HEK293 (cell line): Measurements from ENCODE around the gene PHF13.

ENCODE experiments used
- MEIS1 ChIP-seq: sonication (generic); formaldehyde crosslinking; IDR thresholded peaks from 2 replicates; pipeline ENCODE4 v1.8.1; 2022; ENCODE audit warnings: missing genetic modification reagents, mild to moderate bottlenecking, borderline replicate concordance
- PRDM1 ChIP-seq: fragments of 450-650 bp; formaldehyde crosslinking; IDR thresholded peaks from 2 replicates; pipeline ENCODE4; 2016; ENCODE audit warnings: missing biosample characterization, missing genetic modification characterization
- REPIN1 ChIP-seq: fragments of 450-650 bp; formaldehyde crosslinking; IDR thresholded peaks from 2 replicates; pipeline ENCODE4 v1.5.1; 2017; ENCODE audit warnings: missing biosample characterization, missing genetic modification characterization, low read depth
- WT1 ChIP-seq: fragments of 450-650 bp; formaldehyde crosslinking; IDR thresholded peaks from 2 replicates; pipeline ENCODE4 v1.5.1; 2016; ENCODE audit warnings: missing biosample characterization, missing genetic modification characterization
- ZBTB20 ChIP-seq: fragments of 450-650 bp; formaldehyde crosslinking; IDR thresholded peaks from 2 replicates; pipeline ENCODE4 v1.5.1; 2016; ENCODE audit warnings: missing biosample characterization, missing genetic modification characterization
- ZFP69B ChIP-seq: fragments of 450-650 bp; formaldehyde crosslinking; IDR thresholded peaks from 2 replicates; pipeline ENCODE4 v1.5.1; 2016; ENCODE audit warnings: missing biosample characterization, missing genetic modification characterization
- ZNF112 ChIP-seq: fragments of 450-650 bp; formaldehyde crosslinking; IDR thresholded peaks from 2 replicates; pipeline ENCODE4 v1.5.0; 2017; ENCODE audit warnings: missing biosample characterization, missing genetic modification characterization
- ZNF132 ChIP-seq: fragments of 450-650 bp; formaldehyde crosslinking; IDR thresholded peaks from 2 replicates; pipeline ENCODE4 v1.5.1; 2017; ENCODE audit warnings: missing biosample characterization, missing genetic modification characterization, borderline replicate concordance
- ZNF140 ChIP-seq: fragments of 450-650 bp; formaldehyde crosslinking; IDR thresholded peaks from 2 replicates; pipeline ENCODE4 v1.5.1; 2016; ENCODE audit warnings: missing biosample characterization, missing genetic modification characterization
- ZNF184 ChIP-seq: fragments of 450-650 bp; IDR thresholded peaks from 2 replicates; pipeline ENCODE4 v1.5.1; 2018; ENCODE audit warnings: missing biosample characterization, mild to moderate bottlenecking, missing genetic modification characterization
- ZNF211 ChIP-seq: fragments of 450-650 bp; formaldehyde crosslinking; IDR thresholded peaks from 2 replicates; pipeline ENCODE4 v1.5.1; 2016; ENCODE audit warnings: low read depth, missing biosample characterization, missing genetic modification characterization
- ZNF239 ChIP-seq: fragments of 450-650 bp; formaldehyde crosslinking; IDR thresholded peaks from 2 replicates; pipeline ENCODE4 v1.5.1; 2016; ENCODE audit warnings: missing biosample characterization, missing genetic modification characterization
- ZNF341 ChIP-seq: fragments of 450-650 bp; formaldehyde crosslinking; IDR thresholded peaks from 2 replicates; pipeline ENCODE4; 2016; ENCODE audit warnings: low read depth, missing biosample characterization, missing genetic modification characterization
- ZNF366 ChIP-seq: fragments of 450-650 bp; formaldehyde crosslinking; conservative IDR thresholded peaks from 2 replicates; pipeline ENCODE4 v1.5.1; 2016; ENCODE audit warnings: missing biosample characterization, missing genetic modification characterization
- ZNF423 ChIP-seq: fragments of 450-650 bp; formaldehyde crosslinking; IDR thresholded peaks from 2 replicates; pipeline ENCODE4 v1.5.1; 2016; ENCODE audit warnings: missing biosample characterization, missing genetic modification characterization
- ZNF48 ChIP-seq: fragments of 450-650 bp; formaldehyde crosslinking; IDR thresholded peaks from 2 replicates; pipeline ENCODE4 v1.5.1; 2016; ENCODE audit warnings: missing biosample characterization, missing genetic modification characterization
- ZNF521 ChIP-seq: fragments of 450-650 bp; formaldehyde crosslinking; IDR thresholded peaks from 2 replicates; pipeline ENCODE4 v1.5.1; 2017; ENCODE audit warnings: missing biosample characterization, mild to moderate bottlenecking, missing genetic modification characterization
- ZNF585B ChIP-seq: fragments of 450-650 bp; formaldehyde crosslinking; IDR thresholded peaks from 2 replicates; pipeline ENCODE4 v1.5.1; 2016; ENCODE audit warnings: missing biosample characterization, missing genetic modification characterization
- ZNF623 ChIP-seq: fragments of 450-650 bp; formaldehyde crosslinking; IDR thresholded peaks from 2 replicates; pipeline ENCODE4 v1.5.1; 2016; ENCODE audit warnings: missing biosample characterization, missing genetic modification characterization
- ZNF629 ChIP-seq: fragments of 450-650 bp; formaldehyde crosslinking; IDR thresholded peaks from 2 replicates; pipeline ENCODE4 v1.5.1; 2017; ENCODE audit warnings: missing biosample characterization, missing genetic modification characterization
- ZNF658 ChIP-seq: fragments of 450-650 bp; formaldehyde crosslinking; IDR thresholded peaks from 2 replicates; pipeline ENCODE4; 2016; ENCODE audit warnings: missing biosample characterization, missing genetic modification characterization
- ZNF76 ChIP-seq: fragments of 450-650 bp; formaldehyde crosslinking; IDR thresholded peaks from 2 replicates; pipeline ENCODE4; 2016; ENCODE audit warnings: low read depth, missing biosample characterization, missing genetic modification characterization, borderline replicate concordance
- TF ChIP-seq, protein P1 (sequence below): fragments of 450-650 bp; formaldehyde crosslinking; conservative IDR thresholded peaks from 2 replicates; pipeline ENCODE4 v1.5.1; 2016; ENCODE audit warnings: low read depth, missing biosample characterization, missing genetic modification characterization
- TF ChIP-seq, protein P2 (sequence below): fragments of 450-650 bp; formaldehyde crosslinking; IDR thresholded peaks from 2 replicates; pipeline ENCODE4 v1.5.1; 2017; ENCODE audit warnings: missing biosample characterization, missing genetic modification characterization
- TF ChIP-seq, protein P3 (sequence below): fragments of 450-650 bp; formaldehyde crosslinking; IDR thresholded peaks from 2 replicates; pipeline ENCODE4 v1.5.1; 2016; ENCODE audit warnings: missing biosample characterization, missing genetic modification characterization, borderline replicate concordance
- TF ChIP-seq, protein P4 (sequence below): sonication (generic); formaldehyde crosslinking; IDR thresholded peaks from 2 replicates; pipeline ENCODE4 v1.8.1; 2022; ENCODE audit warnings: mild to moderate bottlenecking, moderate library complexity, missing genetic modification reagents
- TF ChIP-seq, protein P5 (sequence below): fragments of 450-650 bp; formaldehyde crosslinking; IDR thresholded peaks from 2 replicates; pipeline ENCODE4 v1.5.1; 2017; ENCODE audit warnings: missing biosample characterization, missing genetic modification characterization

Gene PHF13

DNA sequence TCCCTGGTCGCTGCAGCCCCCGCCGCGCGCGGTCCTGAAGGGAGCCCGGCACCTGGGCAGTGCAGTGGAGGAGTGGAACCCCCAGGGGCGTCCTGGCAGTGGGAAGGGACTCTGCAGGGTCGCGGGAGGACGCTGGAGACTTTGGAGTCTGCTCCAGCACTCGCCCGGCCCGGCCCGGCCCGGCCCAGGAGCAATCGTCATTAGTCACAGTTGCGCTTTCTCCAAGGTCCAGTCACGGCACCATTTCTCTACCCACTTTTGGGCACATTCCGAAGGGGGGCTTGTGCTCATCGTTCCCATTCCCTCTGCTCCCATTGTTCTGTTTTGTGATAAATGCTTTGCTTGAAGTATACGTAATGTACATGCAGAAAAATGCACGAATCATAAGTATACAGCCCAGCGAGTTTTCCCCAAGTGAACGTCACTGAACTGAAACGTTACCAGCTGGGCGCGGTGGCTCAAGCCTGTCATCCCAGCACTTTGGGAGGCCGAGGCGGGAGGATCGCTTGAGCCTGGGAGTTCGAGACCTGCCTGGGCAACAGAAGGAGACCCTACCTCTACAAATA, 12.1 kb downstream of the PHF13 start (continued):
- no peak for TF ChIP-seq ZNF341 (tag by site-specific recombination)
- no peak for TF ChIP-seq ZNF423 (tag by site-specific recombination)
- TF ChIP-seq ZNF585B = no peak
- no peak for TF ChIP-seq WT1 (tag by site-specific recombination)
- TF ChIP-seq ZNF112 (tag by site-specific recombination) = no peak
- no peak for TF ChIP-seq ZNF658
- TF ChIP-seq, protein P1, sequence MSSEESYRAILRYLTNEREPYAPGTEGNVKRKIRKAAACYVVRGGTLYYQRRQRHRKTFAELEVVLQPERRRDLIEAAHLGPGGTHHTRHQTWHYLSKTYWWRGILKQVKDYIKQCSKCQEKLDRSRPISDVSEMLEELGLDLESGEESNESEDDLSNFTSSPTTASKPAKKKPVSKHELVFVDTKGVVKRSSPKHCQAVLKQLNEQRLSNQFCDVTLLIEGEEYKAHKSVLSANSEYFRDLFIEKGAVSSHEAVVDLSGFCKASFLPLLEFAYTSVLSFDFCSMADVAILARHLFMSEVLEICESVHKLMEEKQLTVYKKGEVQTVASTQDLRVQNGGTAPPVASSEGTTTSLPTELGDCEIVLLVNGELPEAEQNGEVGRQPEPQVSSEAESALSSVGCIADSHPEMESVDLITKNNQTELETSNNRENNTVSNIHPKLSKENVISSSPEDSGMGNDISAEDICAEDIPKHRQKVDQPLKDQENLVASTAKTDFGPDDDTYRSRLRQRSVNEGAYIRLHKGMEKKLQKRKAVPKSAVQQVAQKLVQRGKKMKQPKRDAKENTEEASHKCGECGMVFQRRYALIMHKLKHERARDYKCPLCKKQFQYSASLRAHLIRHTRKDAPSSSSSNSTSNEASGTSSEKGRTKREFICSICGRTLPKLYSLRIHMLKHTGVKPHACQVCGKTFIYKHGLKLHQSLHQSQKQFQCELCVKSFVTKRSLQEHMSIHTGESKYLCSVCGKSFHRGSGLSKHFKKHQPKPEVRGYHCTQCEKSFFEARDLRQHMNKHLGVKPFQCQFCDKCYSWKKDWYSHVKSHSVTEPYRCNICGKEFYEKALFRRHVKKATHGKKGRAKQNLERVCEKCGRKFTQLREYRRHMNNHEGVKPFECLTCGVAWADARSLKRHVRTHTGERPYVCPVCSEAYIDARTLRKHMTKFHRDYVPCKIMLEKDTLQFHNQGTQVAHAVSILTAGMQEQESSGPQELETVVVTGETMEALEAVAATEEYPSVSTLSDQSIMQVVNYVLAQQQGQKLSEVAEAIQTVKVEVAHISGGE (tag by site-specific recombination) = peak; percentile 36; the same call in 1 of the 2 replicates
- no peak for TF ChIP-seq ZNF76 (tag by site-specific recombination)
- no peak for TF ChIP-seq ZFP69B
- no peak for TF ChIP-seq ZNF48
- TF ChIP-seq PRDM1 = no peak
- TF ChIP-seq ZNF521 (tag by site-specific recombination) = no peak
- TF ChIP-seq ZNF366 (tag by site-specific recombination) = no peak
- no peak for TF ChIP-seq ZNF184 (tag by site-specific recombination)
- TF ChIP-seq REPIN1 (tag by site-specific recombination) = no peak
- peak; percentile 58 for TF ChIP-seq ZNF629 (tag by site-specific recombination)
- TF ChIP-seq, protein P2, sequence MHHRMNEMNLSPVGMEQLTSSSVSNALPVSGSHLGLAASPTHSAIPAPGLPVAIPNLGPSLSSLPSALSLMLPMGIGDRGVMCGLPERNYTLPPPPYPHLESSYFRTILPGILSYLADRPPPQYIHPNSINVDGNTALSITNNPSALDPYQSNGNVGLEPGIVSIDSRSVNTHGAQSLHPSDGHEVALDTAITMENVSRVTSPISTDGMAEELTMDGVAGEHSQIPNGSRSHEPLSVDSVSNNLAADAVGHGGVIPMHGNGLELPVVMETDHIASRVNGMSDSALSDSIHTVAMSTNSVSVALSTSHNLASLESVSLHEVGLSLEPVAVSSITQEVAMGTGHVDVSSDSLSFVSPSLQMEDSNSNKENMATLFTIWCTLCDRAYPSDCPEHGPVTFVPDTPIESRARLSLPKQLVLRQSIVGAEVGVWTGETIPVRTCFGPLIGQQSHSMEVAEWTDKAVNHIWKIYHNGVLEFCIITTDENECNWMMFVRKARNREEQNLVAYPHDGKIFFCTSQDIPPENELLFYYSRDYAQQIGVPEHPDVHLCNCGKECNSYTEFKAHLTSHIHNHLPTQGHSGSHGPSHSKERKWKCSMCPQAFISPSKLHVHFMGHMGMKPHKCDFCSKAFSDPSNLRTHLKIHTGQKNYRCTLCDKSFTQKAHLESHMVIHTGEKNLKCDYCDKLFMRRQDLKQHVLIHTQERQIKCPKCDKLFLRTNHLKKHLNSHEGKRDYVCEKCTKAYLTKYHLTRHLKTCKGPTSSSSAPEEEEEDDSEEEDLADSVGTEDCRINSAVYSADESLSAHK = no peak
- TF ChIP-seq ZNF211 (tag by site-specific recombination) = no peak
- no peak for TF ChIP-seq ZNF132 (tag by site-specific recombination)
- TF ChIP-seq ZNF140 (tag by site-specific recombination) = no peak
- TF ChIP-seq ZNF623 (tag by site-specific recombination) = no peak
- TF ChIP-seq MEIS1 (CRISPR knock-in tag) = no peak
- TF ChIP-seq, protein P3, sequence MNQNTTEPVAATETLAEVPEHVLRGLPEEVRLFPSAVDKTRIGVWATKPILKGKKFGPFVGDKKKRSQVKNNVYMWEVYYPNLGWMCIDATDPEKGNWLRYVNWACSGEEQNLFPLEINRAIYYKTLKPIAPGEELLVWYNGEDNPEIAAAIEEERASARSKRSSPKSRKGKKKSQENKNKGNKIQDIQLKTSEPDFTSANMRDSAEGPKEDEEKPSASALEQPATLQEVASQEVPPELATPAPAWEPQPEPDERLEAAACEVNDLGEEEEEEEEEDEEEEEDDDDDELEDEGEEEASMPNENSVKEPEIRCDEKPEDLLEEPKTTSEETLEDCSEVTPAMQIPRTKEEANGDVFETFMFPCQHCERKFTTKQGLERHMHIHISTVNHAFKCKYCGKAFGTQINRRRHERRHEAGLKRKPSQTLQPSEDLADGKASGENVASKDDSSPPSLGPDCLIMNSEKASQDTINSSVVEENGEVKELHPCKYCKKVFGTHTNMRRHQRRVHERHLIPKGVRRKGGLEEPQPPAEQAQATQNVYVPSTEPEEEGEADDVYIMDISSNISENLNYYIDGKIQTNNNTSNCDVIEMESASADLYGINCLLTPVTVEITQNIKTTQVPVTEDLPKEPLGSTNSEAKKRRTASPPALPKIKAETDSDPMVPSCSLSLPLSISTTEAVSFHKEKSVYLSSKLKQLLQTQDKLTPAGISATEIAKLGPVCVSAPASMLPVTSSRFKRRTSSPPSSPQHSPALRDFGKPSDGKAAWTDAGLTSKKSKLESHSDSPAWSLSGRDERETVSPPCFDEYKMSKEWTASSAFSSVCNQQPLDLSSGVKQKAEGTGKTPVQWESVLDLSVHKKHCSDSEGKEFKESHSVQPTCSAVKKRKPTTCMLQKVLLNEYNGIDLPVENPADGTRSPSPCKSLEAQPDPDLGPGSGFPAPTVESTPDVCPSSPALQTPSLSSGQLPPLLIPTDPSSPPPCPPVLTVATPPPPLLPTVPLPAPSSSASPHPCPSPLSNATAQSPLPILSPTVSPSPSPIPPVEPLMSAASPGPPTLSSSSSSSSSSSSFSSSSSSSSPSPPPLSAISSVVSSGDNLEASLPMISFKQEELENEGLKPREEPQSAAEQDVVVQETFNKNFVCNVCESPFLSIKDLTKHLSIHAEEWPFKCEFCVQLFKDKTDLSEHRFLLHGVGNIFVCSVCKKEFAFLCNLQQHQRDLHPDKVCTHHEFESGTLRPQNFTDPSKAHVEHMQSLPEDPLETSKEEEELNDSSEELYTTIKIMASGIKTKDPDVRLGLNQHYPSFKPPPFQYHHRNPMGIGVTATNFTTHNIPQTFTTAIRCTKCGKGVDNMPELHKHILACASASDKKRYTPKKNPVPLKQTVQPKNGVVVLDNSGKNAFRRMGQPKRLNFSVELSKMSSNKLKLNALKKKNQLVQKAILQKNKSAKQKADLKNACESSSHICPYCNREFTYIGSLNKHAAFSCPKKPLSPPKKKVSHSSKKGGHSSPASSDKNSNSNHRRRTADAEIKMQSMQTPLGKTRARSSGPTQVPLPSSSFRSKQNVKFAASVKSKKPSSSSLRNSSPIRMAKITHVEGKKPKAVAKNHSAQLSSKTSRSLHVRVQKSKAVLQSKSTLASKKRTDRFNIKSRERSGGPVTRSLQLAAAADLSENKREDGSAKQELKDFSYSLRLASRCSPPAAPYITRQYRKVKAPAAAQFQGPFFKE = no peak
- TF ChIP-seq, protein P4, sequence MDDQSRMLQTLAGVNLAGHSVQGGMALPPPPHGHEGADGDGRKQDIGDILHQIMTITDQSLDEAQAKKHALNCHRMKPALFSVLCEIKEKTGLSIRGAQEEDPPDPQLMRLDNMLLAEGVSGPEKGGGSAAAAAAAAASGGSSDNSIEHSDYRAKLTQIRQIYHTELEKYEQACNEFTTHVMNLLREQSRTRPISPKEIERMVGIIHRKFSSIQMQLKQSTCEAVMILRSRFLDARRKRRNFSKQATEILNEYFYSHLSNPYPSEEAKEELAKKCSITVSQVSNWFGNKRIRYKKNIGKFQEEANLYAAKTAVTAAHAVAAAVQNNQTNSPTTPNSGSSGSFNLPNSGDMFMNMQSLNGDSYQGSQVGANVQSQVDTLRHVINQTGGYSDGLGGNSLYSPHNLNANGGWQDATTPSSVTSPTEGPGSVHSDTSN = no peak
- TF ChIP-seq, protein P5, sequence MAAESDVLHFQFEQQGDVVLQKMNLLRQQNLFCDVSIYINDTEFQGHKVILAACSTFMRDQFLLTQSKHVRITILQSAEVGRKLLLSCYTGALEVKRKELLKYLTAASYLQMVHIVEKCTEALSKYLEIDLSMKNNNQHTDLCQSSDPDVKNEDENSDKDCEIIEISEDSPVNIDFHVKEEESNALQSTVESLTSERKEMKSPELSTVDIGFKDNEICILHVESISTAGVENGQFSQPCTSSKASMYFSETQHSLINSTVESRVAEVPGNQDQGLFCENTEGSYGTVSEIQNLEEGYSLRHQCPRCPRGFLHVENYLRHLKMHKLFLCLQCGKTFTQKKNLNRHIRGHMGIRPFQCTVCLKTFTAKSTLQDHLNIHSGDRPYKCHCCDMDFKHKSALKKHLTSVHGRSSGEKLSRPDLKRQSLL (tag by site-specific recombination) = no peak
- peak; percentile 80; the same call in 1 of the 2 replicates for TF ChIP-seq ZBTB20 (tag by site-specific recombination)
- TF ChIP-seq ZNF239 (tag by site-specific recombination) = no peak
